ENCODE results near the gene PSAP.

The PSAP gene

GRCh38 chr10:71844084-71844483, 7.0 kb downstream of the PSAP start:
- no peak for DNase-seq

- no peak for DNase-seq
Observed at GRCh38 chr10:71842856-71843686, 8.0 kb downstream of the PSAP start.

GRCh38 chr10:71842422-71842821, 8.6 kb downstream of the PSAP start:
- DNase-seq = no peak

- no peak for DNase-seq
Observed at GRCh38 chr10:71840958-71841335, 10.1 kb downstream of the PSAP start.

GRCh38 chr10:71840177-71840957, 10.7 kb downstream of the PSAP start:
- peak; percentile 84 for DNase-seq

GRCh38 chr10:71838264-71839211, 12.5 kb downstream of the PSAP start:
- DNase-seq = no peak

GRCh38 chr10:71837098-71837827, 13.8 kb downstream of the PSAP start:
- DNase-seq = no peak

GRCh38 chr10:71836596-71836974, 14.5 kb downstream of the PSAP start:
- DNase-seq = no peak

GRCh38 chr10:71835671-71836595, 15.1 kb downstream of the PSAP start:
- DNase-seq = peak; percentile 90

- DNase-seq = no peak
Observed at GRCh38 chr10:71834343-71834674, 16.7 kb downstream of the PSAP start.

GRCh38 chr10:71833451-71834342, 17.4 kb downstream of the PSAP start:
- DNase-seq = no peak

GRCh38 chr10:71832967-71833366, 18.1 kb downstream of the PSAP start:
- DNase-seq = no peak

- DNase-seq = no peak
Observed at GRCh38 chr10:71831646-71832552, 19.2 kb downstream of the PSAP start.

GRCh38 chr10:71830726-71831125, 20.3 kb downstream of the PSAP start:
- no peak for DNase-seq

GRCh38 chr10:71829896-71830295, 21.2 kb downstream of the PSAP start:
- DNase-seq = no peak

- no peak for DNase-seq
Observed at GRCh38 chr10:71829171-71829570, 21.9 kb downstream of the PSAP start.

- DNase-seq = no peak
Observed at GRCh38 chr10:71828702-71829101, 22.3 kb downstream of the PSAP start.

GRCh38 chr10:71827852-71828251, 23.2 kb downstream of the PSAP start:
- no peak for DNase-seq

- no peak for DNase-seq
Observed at GRCh38 chr10:71825217-71825616, 25.8 kb downstream of the PSAP start.
